Measurements from ENCODE around the gene GJC2.

DNA sequence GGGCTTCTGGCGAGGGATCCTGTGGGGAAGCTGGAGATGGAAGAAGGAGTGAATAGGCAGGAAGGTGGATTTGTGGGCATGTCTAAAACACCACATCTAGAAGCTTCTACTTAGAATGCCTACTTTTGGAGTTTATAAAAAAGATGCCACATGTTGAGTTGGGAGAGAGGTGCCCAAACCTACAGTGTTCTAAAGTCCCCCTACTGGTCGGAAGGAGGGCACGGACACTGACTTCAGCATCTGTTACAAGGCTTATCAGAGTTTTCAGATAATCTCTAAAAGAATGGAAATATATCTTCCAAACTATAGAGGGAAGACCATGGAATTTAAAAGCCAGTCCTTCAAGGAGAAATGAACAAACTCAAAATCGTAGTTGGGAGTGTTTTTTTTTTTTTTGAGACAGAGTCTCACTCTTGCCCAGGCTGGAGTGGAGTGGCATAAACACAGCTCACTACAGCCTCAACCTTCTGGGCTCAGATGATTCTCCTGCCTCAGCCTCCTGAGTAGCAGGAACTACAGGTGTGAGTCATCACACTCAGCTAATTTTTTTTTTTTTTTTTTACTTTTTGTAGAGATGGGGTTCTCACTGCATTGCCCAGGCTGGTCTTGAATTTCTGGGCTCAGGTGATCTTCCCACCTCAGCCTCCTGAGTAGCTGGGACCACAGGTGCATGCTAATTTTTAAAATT lies 30.7 kb downstream of the GJC2 start:
- TF ChIP-seq, protein P1, sequence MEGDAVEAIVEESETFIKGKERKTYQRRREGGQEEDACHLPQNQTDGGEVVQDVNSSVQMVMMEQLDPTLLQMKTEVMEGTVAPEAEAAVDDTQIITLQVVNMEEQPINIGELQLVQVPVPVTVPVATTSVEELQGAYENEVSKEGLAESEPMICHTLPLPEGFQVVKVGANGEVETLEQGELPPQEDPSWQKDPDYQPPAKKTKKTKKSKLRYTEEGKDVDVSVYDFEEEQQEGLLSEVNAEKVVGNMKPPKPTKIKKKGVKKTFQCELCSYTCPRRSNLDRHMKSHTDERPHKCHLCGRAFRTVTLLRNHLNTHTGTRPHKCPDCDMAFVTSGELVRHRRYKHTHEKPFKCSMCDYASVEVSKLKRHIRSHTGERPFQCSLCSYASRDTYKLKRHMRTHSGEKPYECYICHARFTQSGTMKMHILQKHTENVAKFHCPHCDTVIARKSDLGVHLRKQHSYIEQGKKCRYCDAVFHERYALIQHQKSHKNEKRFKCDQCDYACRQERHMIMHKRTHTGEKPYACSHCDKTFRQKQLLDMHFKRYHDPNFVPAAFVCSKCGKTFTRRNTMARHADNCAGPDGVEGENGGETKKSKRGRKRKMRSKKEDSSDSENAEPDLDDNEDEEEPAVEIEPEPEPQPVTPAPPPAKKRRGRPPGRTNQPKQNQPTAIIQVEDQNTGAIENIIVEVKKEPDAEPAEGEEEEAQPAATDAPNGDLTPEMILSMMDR (IDR thresholded peaks at IDR 0.05) = no peak
- no peak for TF ChIP-seq POLR2AphosphoS5 (IDR thresholded peaks at IDR 0.05)

Measured in prostate gland (tissue), 2 donors.